Panc1 (cell line): ENCODE data around the gene MYO7B. TPM values are rescaled to one million over a fixed set of nuclear protein-coding genes. Genes with fewer than 3 reads are reported as not detected.

Experiments
- ATAC-seq: fragments of 200-7000 bp; cut with Tn5 transposase; 2 replicates; pipeline ENCODE4 v1.9.1; 2020; ENCODE audit warnings: mild to moderate bottlenecking, moderate library complexity
- BruUV-seq: library from RNA; stranded (reverse); fragments of 400-500 nt; replicated peaks from 2 replicates; lab custom pipeline; 2021; lab: Mats Ljungman, UMichigan
- CTCF ChIA-PET: fragments of 300-600 bp; sonication (Branson Sonifier 250); formaldehyde crosslinking; loops from one replicate; lab custom pipeline; 2022; ENCODE audit warnings: antibody characterized with exemption; lab: Charles Lee
- POLR2A ChIA-PET: fragments of 300-600 bp; sonication (Branson Sonifier 250); formaldehyde crosslinking; loops from one replicate; lab custom pipeline; 2022; ENCODE audit warnings: antibody characterized with exemption; lab: Charles Lee
- DNase-seq: peaks from one replicate; pipeline ENCODE4 v3.0.0-alpha.2; 2010; ENCODE audit warnings: low read depth, low spot score
- H3K27ac ChIP-seq: 2 replicates; pipeline ENCODE4 v1.5.1; 2011; ENCODE audit warnings: mild to moderate bottlenecking, low read length, inconsistent platforms
- H3K27me3 ChIP-seq: fragments of 200-500 bp; sonication (Bioruptor generic); 2 replicates; pipeline ENCODE4 v1.6.0; 2014; ENCODE audit warnings: low read length, inconsistent platforms; ENCODE audit not compliant: control insufficient read depth, insufficient read depth
- H3K36me3 ChIP-seq: fragments of 200-500 bp; sonication (Bioruptor generic); 2 replicates; pipeline ENCODE4 v1.5.1; 2014; ENCODE audit warnings: inconsistent platforms, mild to moderate bottlenecking, low read length, moderate library complexity; ENCODE audit not compliant: control insufficient read depth, insufficient read depth
- H3K4me1 ChIP-seq: 2 replicates; pipeline ENCODE4 v1.5.1; 2011; ENCODE audit warnings: inconsistent platforms, mild to moderate bottlenecking, low read length, moderate library complexity; ENCODE audit not compliant: control insufficient read depth, insufficient read depth
- H3K4me3 ChIP-seq, 2 experiments: 2 replicates each; pipeline ENCODE4 v1.5.1; 2011 to 2012; ENCODE audit warnings: low read depth in 2 of 2, low read length in 2 of 2, mild to moderate bottlenecking in 2 of 2, inconsistent platforms in 1 of 2, moderate library complexity in 1 of 2
- H3K9me3 ChIP-seq: fragments of 200-500 bp; sonication (Bioruptor generic); 2 replicates; pipeline ENCODE4 v1.5.1; 2014; ENCODE audit warnings: low read depth, mild to moderate bottlenecking, inconsistent platforms, low read length, moderate library complexity; ENCODE audit not compliant: control insufficient read depth, insufficient read depth
- POLR2AphosphoS5 ChIP-seq: IDR thresholded peaks from 2 replicates; pipeline ENCODE4 v1.6.1; 2012; ENCODE audit warnings: mild to moderate bottlenecking, low read depth, low read length, moderate library complexity
- REST ChIP-seq, 2 experiments: IDR thresholded peaks; 2 replicates each; pipeline ENCODE4 v1.6.1; 2011 to 2012; ENCODE audit warnings: low read depth in 2 of 2, control low read depth in 1 of 2, low read length in 1 of 2, mild to moderate bottlenecking in 1 of 2, moderate library complexity in 1 of 2; ENCODE audit not compliant: insufficient read depth in 1 of 2
- SIN3A ChIP-seq: IDR thresholded peaks from 2 replicates; pipeline ENCODE4 v1.6.1; 2012; ENCODE audit warnings: low read depth, mild to moderate bottlenecking, low read length, moderate library complexity, borderline replicate concordance; ENCODE audit not compliant: insufficient read depth
- TCF7L2 ChIP-seq: IDR thresholded peaks from 2 replicates; pipeline ENCODE4 v1.6.1; 2011; ENCODE audit warnings: mild to moderate bottlenecking, low read depth, low read length, inconsistent platforms
- in situ Hi-C: cut with HindIII; loops from 2 replicates; pipeline ENCODE4 v1.10.0; 2016; ENCODE audit warnings: low sequenced_read_pairs, low pct_unique_long_range_greater_than_20kb
- intact Hi-C: fragments of 100-400 bp; cut with micrococcal nuclease; formaldehyde crosslinking; loops from one replicate; pipeline ENCODE4 v1.10.0; 2022; ENCODE audit not compliant: unreplicated experiment
- total RNA-seq: library from RNA; stranded (reverse); gene quantifications from one replicate; pipeline ENCODE4 v1.2.1, GENCODE V29; 2021; ENCODE audit not compliant: unreplicated experiment
- TF ChIP-seq, protein P1 (sequence below): fragments of 450-650 bp; IDR thresholded peaks from 2 replicates; pipeline ENCODE4 v1.5.1; 2017; ENCODE audit warnings: mild to moderate bottlenecking

MYO7B gene
- total RNA-seq, 1 experiment from 2014 or later = 0.15 TPM

GRCh38 chr2:127630096-127630863, 94.8 kb downstream of the MYO7B start:
- no peak for TF ChIP-seq TCF7L2
- TF ChIP-seq, protein P1, sequence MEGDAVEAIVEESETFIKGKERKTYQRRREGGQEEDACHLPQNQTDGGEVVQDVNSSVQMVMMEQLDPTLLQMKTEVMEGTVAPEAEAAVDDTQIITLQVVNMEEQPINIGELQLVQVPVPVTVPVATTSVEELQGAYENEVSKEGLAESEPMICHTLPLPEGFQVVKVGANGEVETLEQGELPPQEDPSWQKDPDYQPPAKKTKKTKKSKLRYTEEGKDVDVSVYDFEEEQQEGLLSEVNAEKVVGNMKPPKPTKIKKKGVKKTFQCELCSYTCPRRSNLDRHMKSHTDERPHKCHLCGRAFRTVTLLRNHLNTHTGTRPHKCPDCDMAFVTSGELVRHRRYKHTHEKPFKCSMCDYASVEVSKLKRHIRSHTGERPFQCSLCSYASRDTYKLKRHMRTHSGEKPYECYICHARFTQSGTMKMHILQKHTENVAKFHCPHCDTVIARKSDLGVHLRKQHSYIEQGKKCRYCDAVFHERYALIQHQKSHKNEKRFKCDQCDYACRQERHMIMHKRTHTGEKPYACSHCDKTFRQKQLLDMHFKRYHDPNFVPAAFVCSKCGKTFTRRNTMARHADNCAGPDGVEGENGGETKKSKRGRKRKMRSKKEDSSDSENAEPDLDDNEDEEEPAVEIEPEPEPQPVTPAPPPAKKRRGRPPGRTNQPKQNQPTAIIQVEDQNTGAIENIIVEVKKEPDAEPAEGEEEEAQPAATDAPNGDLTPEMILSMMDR = no peak
- TF ChIP-seq REST (IDR thresholded peaks at IDR 0.05; ENCODE audit: insufficient read depth in 1 of 2, low read depth in 2 of 2, low read length in 1 of 2) = no peak
- no peak for TF ChIP-seq SIN3A
- TF ChIP-seq POLR2AphosphoS5 = no peak
- Histone ChIP-seq H3K4me1 (no peaks in the 10 kb centered on the region; the same call in 1 of the 2 replicates), H3K27ac (no peak overlapping the region), H3K4me3 (no peak overlapping the region), H3K27me3 (no peaks in the 10 kb centered on the region), H3K36me3 (no peaks in the 10 kb centered on the region), H3K9me3 (no peaks in the 10 kb centered on the region)
- ChIA-PET CTCF (no interaction called here), POLR2A (no interaction called here)
- ATAC-seq (no peak), DNase-seq (no peak)
- in situ Hi-C loops = no loop called here
- intact Hi-C loops = no loop called here
- no TSS peak for BruUV-seq

DNA sequence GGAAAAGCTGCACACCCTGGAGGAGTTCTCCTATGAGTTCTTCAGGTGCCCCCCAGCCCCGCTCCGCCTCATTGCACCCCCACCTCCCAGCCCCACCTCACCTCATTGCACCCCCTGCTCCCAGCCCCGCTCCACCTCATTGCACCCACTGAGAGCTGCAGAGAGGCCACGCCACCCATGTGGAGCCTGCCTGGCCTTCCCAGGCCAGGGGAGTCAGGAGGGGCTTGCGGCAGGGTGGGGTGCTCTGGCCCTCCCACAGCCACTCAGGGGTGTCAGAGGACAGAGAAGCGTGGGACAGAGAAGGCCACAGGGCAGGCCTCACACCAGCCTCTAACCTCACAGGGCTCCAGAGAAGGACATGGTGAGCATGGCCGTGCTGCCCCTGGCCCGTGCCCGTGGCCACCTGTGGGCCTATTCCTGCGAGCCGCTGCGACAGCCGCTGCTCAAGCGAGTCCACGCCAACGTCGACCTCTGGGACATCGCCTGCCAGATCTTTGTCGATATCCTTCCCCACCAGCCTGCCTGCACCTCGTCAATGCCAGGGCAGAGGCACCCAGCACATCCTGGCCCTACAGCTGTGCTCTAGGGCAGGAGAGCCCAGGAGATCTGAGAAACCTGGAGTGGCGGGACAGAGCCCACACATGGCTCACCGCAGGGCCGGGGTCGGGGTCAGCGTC, 95.5 kb downstream of the MYO7B start:
- H3K4me1 ChIP-seq = no peaks in the 10 kb centered on the region; the same call in 1 of the 2 replicates
- no peak for DNase-seq
- H3K4me3 ChIP-seq = no peak overlapping the region
- no TSS peak for BruUV-seq
- intact Hi-C loops = no loop called here
- no peaks in the 10 kb centered on the region for H3K27me3 ChIP-seq
- H3K27ac ChIP-seq = no peak overlapping the region
- no peaks in the 10 kb centered on the region for H3K36me3 ChIP-seq
- ATAC-seq = no peak
- CTCF ChIA-PET = no interaction called here
- no peaks in the 10 kb centered on the region for H3K9me3 ChIP-seq
- in situ Hi-C loops = no loop called here
- TF ChIP-seq, protein P1 = no peak
- TF ChIP-seq POLR2AphosphoS5 (no peak), SIN3A (no peak), TCF7L2 (no peak), REST (IDR thresholded peaks at IDR 0.05; ENCODE audit: insufficient read depth in 1 of 2, low read depth in 2 of 2, low read length in 1 of 2) (no peak)
- POLR2A ChIA-PET = no interaction called here
